ENCODE results near the gene NME5. TPM values are rescaled to one million over a fixed set of nuclear protein-coding genes. Genes with fewer than 3 reads are reported as not detected.
"Not testable (repeated sequence)": the region's sequence is repeated elsewhere in the genome, so short reads cannot be mapped to it uniquely, and the experiment has no call there.

Gene NME5
- total RNA-seq, 4 donors from 2014 or later, result 1.1 to 1.7 TPM; not detected in 2

GRCh38 chr5:138082033-138082432 is 57.2 kb downstream of the NME5 start:
- 83% methylated on average over 4 of the region's 4 CpGs for WGBS
- H3K4me3 ChIP-seq, result no peak overlapping the region
- H3K4me1 ChIP-seq, result no peaks in the 10 kb centered on the region
- no peaks in the 10 kb centered on the region for H3K27me3 ChIP-seq
- H3K27ac ChIP-seq, result no peak overlapping the region
- no peaks in the 10 kb centered on the region for H3K36me3 ChIP-seq
- no peaks in the 10 kb centered on the region for H3K9me3 ChIP-seq
- DNase-seq (ENCODE audit: low spot score in 2 of 2), result no peak
- TF ChIP-seq POLR2AphosphoS5 (IDR thresholded peaks at IDR 0.05) (no peak), EP300 (IDR thresholded peaks at IDR 0.05) (no peak), POLR2A (IDR thresholded peaks at IDR 0.05) (no peak), CTCF (IDR thresholded peaks at IDR 0.05) (no peak)

GRCh38 chr5:138078006-138078643 is 61.1 kb downstream of the NME5 start:
- no peak for TF ChIP-seq POLR2AphosphoS5 (IDR thresholded peaks at IDR 0.05)
- DNase-seq (ENCODE audit: low spot score in 2 of 2), result no peak
- 50% methylated on average over 1 of the region's 1 CpG for WGBS
- H3K36me3 ChIP-seq, result no peaks in the 10 kb centered on the region
- H3K4me3 ChIP-seq, result no peak overlapping the region
- no peaks in the 10 kb centered on the region for H3K4me1 ChIP-seq
- H3K27me3 ChIP-seq, result no peaks in the 10 kb centered on the region
- H3K9me3 ChIP-seq, result no peaks in the 10 kb centered on the region
- no peak overlapping the region for H3K27ac ChIP-seq

GRCh38 chr5:138077064-138077696 is 62.0 kb downstream of the NME5 start:
- peak in 1 of 2 donors; percentile 63 for DNase-seq (ENCODE audit: low spot score in 2 of 2)
- H3K27me3 ChIP-seq, result no peaks in the 10 kb centered on the region
- H3K27ac ChIP-seq, result no peak overlapping the region
- H3K36me3 ChIP-seq, result no peaks in the 10 kb centered on the region
- no peaks in the 10 kb centered on the region for H3K4me1 ChIP-seq
- WGBS, result 28% methylated on average over 5 of the region's 5 CpGs
- TF ChIP-seq EP300 (IDR thresholded peaks at IDR 0.05) (no peak), CTCF (IDR thresholded peaks at IDR 0.05) (peak; percentile 65 to 75)
- no peaks in the 10 kb centered on the region for H3K9me3 ChIP-seq
- no peak overlapping the region for H3K4me3 ChIP-seq

GRCh38 chr5:138070026-138070425 is 69.2 kb downstream of the NME5 start:
- H3K4me1 ChIP-seq; H3K9me3 ChIP-seq; H3K36me3 ChIP-seq; H3K27me3 ChIP-seq; H3K27ac ChIP-seq; DNase-seq (ENCODE audit: low spot score in 2 of 2); H3K4me3 ChIP-seq: not testable (repeated sequence)
- no CpG with 5 or more reads among the region's 32 CpGs for WGBS

- Histone ChIP-seq H3K9me3 (no peaks in the 10 kb centered on the region), H3K36me3 (no peaks in the 10 kb centered on the region), H3K27ac (no peak overlapping the region), H3K27me3 (no peaks in the 10 kb centered on the region), H3K4me3 (no peak overlapping the region), H3K4me1 (no peaks in the 10 kb centered on the region)
- peak; percentile 75 to 82 for DNase-seq (ENCODE audit: low spot score in 2 of 2)
- TF ChIP-seq EP300 (IDR thresholded peaks at IDR 0.05) (no peak), CTCF (IDR thresholded peaks at IDR 0.05) (peak in 1 of 2 donors; percentile 60)
- WGBS, result 12% methylated on average over 6 of the region's 6 CpGs
These were observed 70.3 kb downstream of the NME5 start for GRCh38 chr5:138068742-138069600.

- TF ChIP-seq EP300 (IDR thresholded peaks at IDR 0.05) (no peak), CTCF (IDR thresholded peaks at IDR 0.05) (no peak)
- 85% methylated on average over 8 of the region's 8 CpGs for WGBS
- no peak overlapping the region for H3K4me3 ChIP-seq
- DNase-seq (ENCODE audit: low spot score in 2 of 2), result no peak
- no peaks in the 10 kb centered on the region for H3K4me1 ChIP-seq
- H3K36me3 ChIP-seq, result no peaks in the 10 kb centered on the region
- H3K27me3 ChIP-seq, result no peaks in the 10 kb centered on the region
- H3K9me3 ChIP-seq, result no peaks in the 10 kb centered on the region
- H3K27ac ChIP-seq, result no peak overlapping the region
These were observed 71.3 kb downstream of the NME5 start for GRCh38 chr5:138067945-138068344.
